Small intestine (tissue), 7 donors: Measurements from ENCODE around the gene MAJIN. TPM values are rescaled to one million over a fixed set of nuclear protein-coding genes. Genes with fewer than 3 reads are reported as not detected.

Experiments
- DNase-seq, 2 donors: peaks; one replicate each; pipeline versions ENCODE4 v3.0.0 to v3.0.0-alpha.2; 2013
- FAIRE-seq: peaks from 2 replicates; lab custom pipeline; 2012; peaks lifted over from hg19 to GRCh38; lab: Jason Lieb, UNC
- H3K27ac ChIP-seq, 3 donors: one replicate each; pipeline ENCODE4 v1.5.1; 2013; ENCODE audit warnings: low read length in 2 of 3, mild to moderate bottlenecking in 2 of 3, control low read depth in 1 of 3, inconsistent platforms in 1 of 3, low read depth in 1 of 3, moderate library complexity in 1 of 3
- H3K27me3 ChIP-seq, 3 donors: one replicate each; pipeline ENCODE4 v1.6.1; 2013; ENCODE audit warnings: low read length in 3 of 3, inconsistent platforms in 1 of 3; ENCODE audit not compliant: control insufficient read depth in 3 of 3, insufficient read depth in 3 of 3
- H3K36me3 ChIP-seq, 3 donors: one replicate each; pipeline ENCODE4 v1.6.1; 2013; ENCODE audit warnings: low read length in 3 of 3, inconsistent platforms in 1 of 3, low read depth in 1 of 3, mild to moderate bottlenecking in 1 of 3, moderate library complexity in 1 of 3; ENCODE audit not compliant: control insufficient read depth in 3 of 3, insufficient read depth in 2 of 3
- H3K4me1 ChIP-seq, 3 donors: one replicate each; pipeline ENCODE4 v1.6.1; 2013; ENCODE audit warnings: low read length in 2 of 3, inconsistent platforms in 1 of 3, low read depth in 1 of 3, mild to moderate bottlenecking in 1 of 3, moderate library complexity in 1 of 3; ENCODE audit not compliant: control insufficient read depth in 3 of 3, insufficient read depth in 2 of 3
- H3K4me3 ChIP-seq, 3 donors: one replicate each; pipeline ENCODE4 v1.5.1; 2013; ENCODE audit warnings: low read length in 3 of 3, control low read depth in 1 of 3, inconsistent platforms in 1 of 3, low read depth in 1 of 3, mild to moderate bottlenecking in 1 of 3, moderate library complexity in 1 of 3
- H3K9me3 ChIP-seq, 2 donors: one replicate each; pipeline ENCODE4 v1.6.1; 2013; ENCODE audit warnings: low read depth in 1 of 2, low read length in 1 of 2; ENCODE audit not compliant: control insufficient read depth in 2 of 2, insufficient read depth in 1 of 2
- WGBS, 3 donors: extraction: QIAGEN DNeasy Blood & Tissue Kit; methylation state at CpG; one replicate each; pipeline ENCODE4 v1.1.7; 2013; 5-methylcytosine and 5-hydroxymethylcytosine counted together
- polyA plus RNA-seq, 4 donors: library from polyadenylated mRNA; stranded (reverse) in 3 of 4; unstranded in 1 of 4; fragments of 200-250 nt in 3 of 4; fragments of 120-200 nt in 1 of 4; gene quantifications; one replicate each; pipeline versions ENCODE4 v1.2.1 to v1.2.3, GENCODE V29; 2013
- donor health status: healthy with polysubstance abuse.
- donor health status: control.
- donor health status: control.
- donor health status: Bipolar disorder and iron deficiency.
- donor health status: healthy.

MAJIN gene
- polyA plus RNA-seq, 4 donors: 0.25 TPM; not detected in 3

DNA sequence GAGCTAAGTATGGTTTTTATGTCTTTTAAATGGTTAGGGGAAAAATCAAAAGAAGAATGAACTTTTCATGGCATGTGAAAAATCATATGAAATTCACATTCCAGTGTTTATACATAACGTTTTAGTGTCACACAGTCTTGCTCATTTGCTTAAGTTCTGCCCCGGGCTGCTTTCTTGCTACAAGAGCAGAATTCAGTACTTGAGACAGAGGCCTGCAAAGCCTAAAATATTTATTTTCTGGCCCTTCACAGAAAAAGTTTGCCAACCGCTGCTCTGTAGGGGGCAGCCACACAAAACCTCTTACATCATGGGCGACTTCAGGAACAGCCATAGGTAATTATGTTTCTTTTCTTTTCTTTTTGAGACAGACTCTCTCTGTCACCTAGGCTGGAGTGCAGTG, 53.9 kb downstream of the MAJIN start:
- H3K4me3 ChIP-seq: peak overlapping the region in 1 of 3 donors; percentile 45
- no peaks in the 10 kb centered on the region for H3K27me3 ChIP-seq
- peaks cover 0 to 20% (median 3%) of the 10 kb centered on the region in 3 donors for H3K36me3 ChIP-seq
- DNase-seq (peak in 1 of 2 donors; percentile 29), FAIRE-seq (no peak)
- WGBS, 3 donors: 17 to 25% (median 20%) methylated on average over 4 of the region's 4 CpGs
- no peaks in the 10 kb centered on the region for H3K9me3 ChIP-seq
- peak overlapping the region in 1 of 3 donors; percentile 62 for H3K27ac ChIP-seq
- H3K4me1 ChIP-seq: peaks cover 0 to 17% (median 0%) of the 10 kb centered on the region in 3 donors

DNA sequence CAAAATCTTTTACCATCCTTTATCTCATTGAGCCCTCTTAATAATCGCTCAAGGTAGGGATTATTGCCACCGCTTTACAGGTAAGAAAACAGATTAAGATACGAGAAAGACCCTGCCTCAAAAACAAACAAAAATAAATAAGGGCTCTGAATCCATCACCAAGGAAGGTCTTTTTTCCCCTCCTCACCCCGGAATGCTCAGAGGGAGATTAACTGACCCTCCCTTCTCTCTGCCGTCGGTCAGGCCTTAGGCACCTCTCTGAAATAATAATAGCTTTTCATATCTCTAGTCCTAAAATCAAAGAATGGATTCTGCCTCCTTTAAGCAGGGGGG, 54.3 kb downstream of the MAJIN start:
- 7 to 22% (median 8%) methylated on average over 6 of the region's 6 CpGs for WGBS, 3 donors
- FAIRE-seq (no peak), DNase-seq (no peak)
- Histone ChIP-seq H3K4me3 (peak overlapping the region in 2 of 3 donors; percentile 24 to 45), H3K9me3 (no peaks in the 10 kb centered on the region), H3K27ac (peak overlapping the region in 2 of 3 donors; percentile 62 to 85), H3K27me3 (no peaks in the 10 kb centered on the region), H3K36me3 (peaks cover 0 to 23% (median 3%) of the 10 kb centered on the region in 3 donors), H3K4me1 (peaks cover 0 to 17% (median 0%) of the 10 kb centered on the region in 3 donors)

GRCh38 chr11:64916775-64917662, 54.9 kb downstream of the MAJIN start, which contains the start of gene ATG2A:
Gene ATG2A, minus strand, starts transcription at chr11:64917209. Its CDS starts 74 bp downstream, at chr11:64917135.
- FAIRE-seq (peak; percentile 89), DNase-seq (peak; percentile 100)
- WGBS, 3 donors: 0 to 1% (median 0%) methylated on average over 50 to 57 of the region's 57 CpGs
- Histone ChIP-seq H3K9me3 (no peaks in the 10 kb centered on the region), H3K27me3 (no peaks in the 10 kb centered on the region), H3K27ac (peak within 1 kb of the TSS; percentile 67 to 85 (median 83)), H3K36me3 (peaks cover 1 to 30% (median 3%) of the 10 kb centered on the region in 3 donors), H3K4me1 (peaks cover 0 to 17% (median 0%) of the 10 kb centered on the region in 3 donors), H3K4me3 (peak within 1 kb of the TSS; percentile 61 to 96 (median 93))

DNA sequence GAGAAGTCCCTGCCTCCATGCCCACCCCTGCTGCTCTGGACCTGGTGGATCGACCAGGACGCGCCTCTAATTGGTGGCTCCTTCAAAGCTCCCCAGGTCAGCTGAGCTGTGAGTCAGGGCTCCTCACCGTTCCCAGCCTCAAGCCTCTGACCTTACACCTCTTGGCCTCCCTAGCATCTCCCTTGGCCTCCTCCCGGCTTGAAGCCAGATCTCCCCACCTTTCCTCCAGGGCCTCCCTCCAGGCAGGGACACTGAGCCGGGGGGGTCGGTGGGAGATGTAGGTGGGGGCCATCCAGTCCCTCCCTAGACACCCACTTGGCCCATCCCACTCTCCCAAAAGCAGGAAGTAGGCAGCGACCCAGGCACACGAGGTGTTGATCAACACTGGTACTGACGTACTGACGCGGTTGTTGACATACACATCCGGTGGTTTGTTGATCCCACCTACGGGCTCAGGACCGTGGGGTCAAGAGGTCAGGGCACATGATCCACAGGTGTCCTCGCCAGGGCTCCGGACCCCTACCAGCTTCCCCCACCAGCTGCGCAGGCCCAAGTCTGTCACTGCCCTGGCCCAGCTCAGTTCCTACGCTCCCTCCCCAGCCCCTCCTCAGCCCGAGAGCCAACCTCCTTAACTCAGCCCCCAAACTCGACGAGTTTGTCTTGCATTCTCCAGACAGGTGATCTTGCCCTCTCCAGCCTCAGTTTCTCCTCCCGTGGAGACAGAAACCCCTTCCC, 55.7 kb downstream of the MAJIN start:
- H3K9me3 ChIP-seq: no peaks in the 10 kb centered on the region
- 4 to 9% (median 8%) methylated on average over 23 of the region's 23 CpGs for WGBS, 3 donors
- peak overlapping the region; percentile 67 to 83 (median 82) for H3K27ac ChIP-seq
- H3K36me3 ChIP-seq: peaks cover 6 to 38% (median 8%) of the 10 kb centered on the region in 3 donors
- H3K27me3 ChIP-seq: no peaks in the 10 kb centered on the region
- DNase-seq (peak; percentile 47 to 61), FAIRE-seq (no peak)
- peak overlapping the region; percentile 61 to 96 (median 93) for H3K4me3 ChIP-seq
- peaks cover 0 to 17% (median 0%) of the 10 kb centered on the region in 3 donors for H3K4me1 ChIP-seq

- peak overlapping the region in 2 of 3 donors; percentile 93 to 96 for H3K4me3 ChIP-seq
- peaks cover 7 to 45% (median 13%) of the 10 kb centered on the region in 3 donors for H3K36me3 ChIP-seq
- FAIRE-seq: no peak
- WGBS, 3 donors: 77 to 83% (median 79%) methylated on average over 7 of the region's 7 CpGs
- H3K9me3 ChIP-seq: no peaks in the 10 kb centered on the region
- H3K4me1 ChIP-seq: peaks cover 0 to 17% (median 0%) of the 10 kb centered on the region in 3 donors
- no peaks in the 10 kb centered on the region for H3K27me3 ChIP-seq
- H3K27ac ChIP-seq: no peak overlapping the region
- DNase-seq: no peak
These were observed 56.5 kb downstream of the MAJIN start for GRCh38 chr11:64915376-64915887.

DNA sequence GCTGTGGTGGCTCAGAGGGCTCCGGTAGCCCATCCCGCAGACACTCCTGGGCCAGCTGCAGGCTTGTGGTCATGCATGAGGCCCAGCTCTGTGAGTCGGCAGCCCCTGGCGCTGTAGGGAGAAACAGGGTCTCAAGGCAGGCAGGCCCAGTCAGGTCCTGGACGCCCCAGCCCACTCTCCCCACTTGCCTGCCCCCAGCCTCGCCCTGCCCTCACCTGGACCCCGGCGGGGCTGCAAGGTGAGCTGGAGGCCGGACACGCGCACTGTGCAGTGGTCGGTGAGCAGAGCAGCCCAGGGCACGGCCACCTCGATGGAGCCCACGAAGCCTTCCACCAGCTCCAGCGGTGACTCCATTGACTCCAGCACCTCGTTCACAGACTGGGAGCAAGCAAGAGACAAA, 57.8 kb downstream of the MAJIN start:
- Histone ChIP-seq H3K36me3 (peaks cover 10 to 58% (median 19%) of the 10 kb centered on the region in 3 donors), H3K4me1 (peaks cover 0 to 17% (median 0%) of the 10 kb centered on the region in 3 donors), H3K27ac (no peak overlapping the region), H3K9me3 (no peaks in the 10 kb centered on the region), H3K4me3 (no peak overlapping the region), H3K27me3 (no peaks in the 10 kb centered on the region)
- FAIRE-seq: no peak
- no peak for DNase-seq
- 94 to 96% (median 96%) methylated on average over 17 of the region's 17 CpGs for WGBS, 3 donors

GRCh38 chr11:64913171-64913727, 58.7 kb downstream of the MAJIN start:
- Histone ChIP-seq H3K36me3 (peaks cover 10 to 67% (median 24%) of the 10 kb centered on the region in 3 donors), H3K27me3 (no peaks in the 10 kb centered on the region), H3K27ac (no peak overlapping the region), H3K9me3 (no peaks in the 10 kb centered on the region), H3K4me1 (peaks cover 0 to 16% (median 0%) of the 10 kb centered on the region in 3 donors), H3K4me3 (no peak overlapping the region)
- WGBS, 3 donors: 89 to 91% (median 90%) methylated on average over 16 to 18 of the region's 18 CpGs
- FAIRE-seq (no peak), DNase-seq (no peak)
